Embryonic facial prominence (tissue), 1 donor: ENCODE results near the gene ULBP3.
"Not testable (repeated sequence)": the region's sequence is repeated elsewhere in the genome, so short reads cannot be mapped to it uniquely, and the experiment has no call there.

Source experiments
- DNase-seq: peaks from one replicate; pipeline ENCODE4 v3.0.0-alpha.2; 2016; ENCODE audit errors: extremely low spot score

The ULBP3 gene

GRCh38 chr6:150015281-150016001, 53.5 kb downstream of the ULBP3 start:
- DNase-seq: not testable (repeated sequence)

GRCh38 chr6:150014623-150015280, 54.2 kb downstream of the ULBP3 start:
- DNase-seq: not testable (repeated sequence)

- DNase-seq: not testable (repeated sequence)
Measured at GRCh38 chr6:150013785-150014622, 54.9 kb downstream of the ULBP3 start.

GRCh38 chr6:150012846-150013784, 55.8 kb downstream of the ULBP3 start:
- DNase-seq: not testable (repeated sequence)
